Measurements from ENCODE around the gene LMBR1L.

Gene LMBR1L

DNA sequence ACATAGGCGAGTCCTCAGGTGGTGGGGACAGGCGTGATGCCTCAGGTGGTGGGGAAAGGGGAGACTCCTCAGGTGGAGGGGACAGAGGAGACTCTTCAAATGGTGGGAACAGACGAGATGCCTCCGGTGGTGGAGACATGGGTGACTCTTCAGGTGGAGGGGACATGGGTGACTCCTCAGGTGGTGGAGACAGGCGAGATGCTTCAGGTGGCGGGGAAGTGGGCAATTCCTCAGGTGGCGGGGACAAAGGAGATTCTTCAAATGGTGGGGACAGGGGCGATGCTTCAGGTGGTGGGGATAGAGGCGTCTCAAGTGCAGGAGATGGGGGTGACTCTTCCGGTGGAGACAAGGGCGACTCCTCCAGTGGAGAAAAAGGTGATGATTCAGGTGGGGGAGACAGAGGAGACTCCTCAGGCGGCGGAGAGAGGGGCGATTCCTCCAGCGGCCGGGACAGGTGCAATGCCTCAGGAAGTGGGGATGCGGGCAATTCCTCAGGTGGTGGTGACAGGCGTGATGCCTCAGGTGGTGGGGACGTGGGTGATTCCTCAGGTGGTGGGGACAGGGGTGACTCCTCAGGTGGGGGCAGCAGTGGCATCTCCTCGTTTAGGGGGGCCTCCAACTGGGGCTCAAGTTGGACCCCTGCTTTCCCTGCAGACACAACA is 58.7 kb downstream of the LMBR1L start:
- Histone ChIP-seq H3K4me2 (ENCODE audit: low read length) (no peak overlapping the region), H2BK15ac (replicated peaks; ENCODE audit: low read depth) (no peak overlapping the region), H2BK5ac (ENCODE audit: low read length) (no peak overlapping the region), H3K56ac (ENCODE audit: low read length) (no peak overlapping the region), H3K18ac (ENCODE audit: low read length) (no peak overlapping the region), H3K36me3 (ENCODE audit: control insufficient read depth, insufficient read depth, low read length) (peaks cover 40% of the 10 kb centered on the region), H3K23ac (ENCODE audit: low read length) (no peak overlapping the region), H3K79me1 (ENCODE audit: low read length) (peaks cover 33% of the 10 kb centered on the region), H3K27ac (ENCODE audit: low read depth, low read length) (no peak overlapping the region), H4K5ac (ENCODE audit: low read length) (no peak overlapping the region), H3K9ac (ENCODE audit: low read length) (no peak overlapping the region), H2BK120ac (ENCODE audit: low read depth, low read length) (no peak overlapping the region), H3K27me3 (ENCODE audit: insufficient read depth, low read length, poor library complexity) (no peaks in the 10 kb centered on the region), H4K8ac (ENCODE audit: low read depth, low read length) (no peak overlapping the region), H3K4me1 (ENCODE audit: control insufficient read depth, low read depth, low read length) (peaks cover 2% of the 10 kb centered on the region), H2AK5ac (ENCODE audit: low read length) (no peak overlapping the region), H3K4ac (ENCODE audit: low read depth, low read length) (no peak overlapping the region), H3K4me3 (ENCODE audit: low read length) (no peak overlapping the region), H3K79me2 (ENCODE audit: control insufficient read depth, insufficient read depth, low read length) (peaks cover 33% of the 10 kb centered on the region)
- WGBS (ENCODE audit: extremely low coverage, insufficient coverage, low lambda C conversion rate) = no CpG with 5 or more reads among the region's 20 CpGs
- DNase-seq = no peak

DNA sequence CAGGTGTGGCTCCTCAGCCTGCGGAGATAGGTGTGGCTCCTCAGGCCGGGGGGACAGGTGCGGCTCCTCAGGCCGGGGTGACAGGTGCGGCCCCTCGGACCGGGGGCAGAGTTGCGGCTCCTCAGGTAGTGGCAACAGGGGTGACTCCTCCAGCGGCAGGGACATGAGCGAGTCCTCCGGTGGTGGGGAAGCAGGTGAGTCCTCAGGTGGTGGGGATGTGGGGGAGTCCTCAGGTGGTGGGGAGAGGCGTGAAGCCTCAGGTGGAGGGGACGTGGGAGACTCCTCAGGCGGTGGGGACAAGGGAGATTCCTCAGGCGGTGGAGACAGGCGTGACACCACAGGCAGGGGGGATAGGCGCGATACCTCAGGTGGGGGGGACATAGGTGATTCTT is 59.3 kb downstream of the LMBR1L start:
- Histone ChIP-seq H2BK15ac (replicated peaks; ENCODE audit: low read depth) (no peak overlapping the region), H4K5ac (ENCODE audit: low read length) (no peak overlapping the region), H2AK5ac (ENCODE audit: low read length) (no peak overlapping the region), H3K4me1 (ENCODE audit: control insufficient read depth, low read depth, low read length) (no peaks in the 10 kb centered on the region), H3K4me2 (ENCODE audit: low read length) (no peak overlapping the region), H3K36me3 (ENCODE audit: control insufficient read depth, insufficient read depth, low read length) (peaks cover 42% of the 10 kb centered on the region), H3K4ac (ENCODE audit: low read depth, low read length) (no peak overlapping the region), H4K8ac (ENCODE audit: low read depth, low read length) (no peak overlapping the region), H3K18ac (ENCODE audit: low read length) (no peak overlapping the region), H3K4me3 (ENCODE audit: low read length) (no peak overlapping the region), H3K9ac (ENCODE audit: low read length) (no peak overlapping the region), H2BK120ac (ENCODE audit: low read depth, low read length) (no peak overlapping the region), H3K79me2 (ENCODE audit: control insufficient read depth, insufficient read depth, low read length) (peaks cover 28% of the 10 kb centered on the region), H3K23ac (ENCODE audit: low read length) (no peak overlapping the region), H3K79me1 (ENCODE audit: low read length) (peaks cover 30% of the 10 kb centered on the region), H3K27ac (ENCODE audit: low read depth, low read length) (no peak overlapping the region), H3K27me3 (ENCODE audit: insufficient read depth, low read length, poor library complexity) (no peaks in the 10 kb centered on the region), H2BK5ac (ENCODE audit: low read length) (no peak overlapping the region), H3K56ac (ENCODE audit: low read length) (no peak overlapping the region)
- no CpG with 5 or more reads among the region's 18 CpGs for WGBS (ENCODE audit: extremely low coverage, insufficient coverage, low lambda C conversion rate)
- no peak for DNase-seq

DNA sequence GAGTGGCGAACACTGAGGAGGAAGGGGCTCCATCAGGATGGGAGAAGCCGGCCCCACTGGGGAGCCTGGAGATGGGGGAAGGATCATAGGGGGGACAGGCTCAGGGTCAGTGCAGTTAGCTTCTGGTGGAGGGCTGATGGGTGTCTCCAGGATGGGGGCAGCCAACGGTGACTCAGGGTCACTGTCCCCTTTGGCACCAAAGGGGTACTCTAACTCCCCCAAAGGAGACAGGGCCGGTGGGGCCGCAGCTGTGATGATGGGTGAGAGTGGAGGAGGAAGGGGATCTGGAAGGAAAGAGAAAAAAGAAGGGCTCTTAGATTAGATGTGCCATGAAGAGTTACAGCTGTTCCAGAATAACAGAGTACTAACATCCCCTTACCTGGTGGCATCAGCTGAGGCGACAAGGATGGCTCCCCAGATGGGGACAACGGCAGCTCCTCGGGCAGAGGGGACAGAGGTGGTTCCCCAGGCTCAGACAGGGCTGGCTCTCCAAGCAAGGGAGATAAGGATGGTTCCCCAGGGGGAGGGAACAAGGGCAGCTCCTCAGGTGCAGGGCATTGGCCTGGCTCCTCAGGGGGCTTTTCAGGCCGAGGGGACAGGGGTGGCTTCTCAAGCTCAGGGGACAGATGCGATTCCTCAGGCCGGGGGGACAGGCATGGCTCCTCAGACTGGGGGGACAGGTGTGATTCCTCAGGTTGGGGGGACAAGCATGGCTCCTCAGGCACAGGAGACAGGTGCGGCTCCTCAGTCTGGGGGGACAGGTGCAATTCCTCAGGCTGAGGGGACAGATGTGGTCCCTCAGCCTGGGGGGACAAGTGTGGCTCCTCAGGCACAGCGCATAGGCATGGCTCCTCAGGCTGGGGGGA is 59.9 kb downstream of the LMBR1L start:
- peaks cover 47% of the 10 kb centered on the region for H3K36me3 ChIP-seq (ENCODE audit: control insufficient read depth, insufficient read depth, low read length)
- H3K23ac ChIP-seq (ENCODE audit: low read length) = no peak overlapping the region
- no peaks in the 10 kb centered on the region for H3K4me1 ChIP-seq (ENCODE audit: control insufficient read depth, low read depth, low read length)

GRCh38 chr12:49049566-49050224 is 61.0 kb downstream of the LMBR1L start:
- Histone ChIP-seq H2BK5ac (ENCODE audit: low read length) (no peak overlapping the region), H3K4me3 (ENCODE audit: low read length) (no peak overlapping the region), H4K5ac (ENCODE audit: low read length) (no peak overlapping the region), H3K79me1 (ENCODE audit: low read length) (peaks cover 21% of the 10 kb centered on the region), H2AK5ac (ENCODE audit: low read length) (no peak overlapping the region), H3K56ac (ENCODE audit: low read length) (no peak overlapping the region), H3K9ac (ENCODE audit: low read length) (no peak overlapping the region), H2BK15ac (replicated peaks; ENCODE audit: low read depth) (no peak overlapping the region), H3K4me1 (ENCODE audit: control insufficient read depth, low read depth, low read length) (no peaks in the 10 kb centered on the region), H3K27me3 (ENCODE audit: insufficient read depth, low read length, poor library complexity) (no peaks in the 10 kb centered on the region), H3K4ac (ENCODE audit: low read depth, low read length) (no peak overlapping the region), H3K4me2 (ENCODE audit: low read length) (no peak overlapping the region), H3K27ac (ENCODE audit: low read depth, low read length) (no peak overlapping the region), H3K18ac (ENCODE audit: low read length) (no peak overlapping the region), H3K79me2 (ENCODE audit: control insufficient read depth, insufficient read depth, low read length) (peaks cover 11% of the 10 kb centered on the region), H3K36me3 (ENCODE audit: control insufficient read depth, insufficient read depth, low read length) (peaks cover 50% of the 10 kb centered on the region), H3K23ac (ENCODE audit: low read length) (no peak overlapping the region), H4K8ac (ENCODE audit: low read depth, low read length) (no peak overlapping the region), H2BK120ac (ENCODE audit: low read depth, low read length) (no peak overlapping the region)
- DNase-seq = no peak
- WGBS (ENCODE audit: extremely low coverage, insufficient coverage, low lambda C conversion rate) = no CpG with 5 or more reads among the region's 20 CpGs

More for the DNA sequence above, 59.9 kb downstream of the LMBR1L start:
- WGBS (ENCODE audit: extremely low coverage, insufficient coverage, low lambda C conversion rate) = no CpG with 5 or more reads among the region's 13 CpGs
- Histone ChIP-seq H3K56ac (ENCODE audit: low read length) (no peak overlapping the region), H2BK120ac (ENCODE audit: low read depth, low read length) (no peak overlapping the region), H3K27me3 (ENCODE audit: insufficient read depth, low read length, poor library complexity) (no peaks in the 10 kb centered on the region), H3K79me2 (ENCODE audit: control insufficient read depth, insufficient read depth, low read length) (peaks cover 22% of the 10 kb centered on the region), H3K4me2 (ENCODE audit: low read length) (no peak overlapping the region), H3K9ac (ENCODE audit: low read length) (no peak overlapping the region), H3K27ac (ENCODE audit: low read depth, low read length) (no peak overlapping the region), H4K8ac (ENCODE audit: low read depth, low read length) (no peak overlapping the region), H2BK5ac (ENCODE audit: low read length) (no peak overlapping the region), H4K5ac (ENCODE audit: low read length) (no peak overlapping the region), H3K4ac (ENCODE audit: low read depth, low read length) (no peak overlapping the region), H2BK15ac (replicated peaks; ENCODE audit: low read depth) (no peak overlapping the region), H3K4me3 (ENCODE audit: low read length) (no peak overlapping the region), H2AK5ac (ENCODE audit: low read length) (no peak overlapping the region), H3K79me1 (ENCODE audit: low read length) (peaks cover 29% of the 10 kb centered on the region), H3K18ac (ENCODE audit: low read length) (no peak overlapping the region)
- no peak for DNase-seq

DNA sequence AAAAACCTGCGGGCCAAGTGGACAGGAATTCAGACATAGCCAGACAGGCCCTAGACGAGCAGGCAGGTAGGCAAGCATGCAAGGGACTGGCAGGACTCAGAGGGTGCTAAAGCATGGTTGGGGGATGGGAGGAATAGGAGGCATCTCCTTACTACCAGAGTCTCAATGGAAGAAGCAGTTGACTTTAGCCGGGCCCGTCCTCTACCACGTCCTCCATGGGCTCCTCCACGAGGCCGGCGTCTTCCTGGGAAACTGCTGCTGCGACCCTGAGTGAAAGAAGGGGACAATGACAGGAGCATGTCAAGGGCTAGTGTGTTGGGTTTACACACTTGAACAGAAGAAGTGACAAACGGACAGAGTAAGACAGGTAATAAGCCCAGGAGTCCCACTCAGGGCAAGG is 61.7 kb downstream of the LMBR1L start:
- no peak overlapping the region for H3K4ac ChIP-seq (ENCODE audit: low read depth, low read length)
- H3K56ac ChIP-seq (ENCODE audit: low read length) = no peak overlapping the region
- no peak overlapping the region for H2BK5ac ChIP-seq (ENCODE audit: low read length)
- no peak overlapping the region for H2BK120ac ChIP-seq (ENCODE audit: low read depth, low read length)
- no peak overlapping the region for H3K4me2 ChIP-seq (ENCODE audit: low read length)
- H3K36me3 ChIP-seq (ENCODE audit: control insufficient read depth, insufficient read depth, low read length) = peaks cover 53% of the 10 kb centered on the region
- H3K79me2 ChIP-seq (ENCODE audit: control insufficient read depth, insufficient read depth, low read length) = peaks cover 4% of the 10 kb centered on the region
- H3K23ac ChIP-seq (ENCODE audit: low read length) = no peak overlapping the region
- H3K79me1 ChIP-seq (ENCODE audit: low read length) = peaks cover 15% of the 10 kb centered on the region
- no peaks in the 10 kb centered on the region for H3K4me1 ChIP-seq (ENCODE audit: control insufficient read depth, low read depth, low read length)
- no peak overlapping the region for H4K8ac ChIP-seq (ENCODE audit: low read depth, low read length)
- H3K27me3 ChIP-seq (ENCODE audit: insufficient read depth, low read length, poor library complexity) = no peaks in the 10 kb centered on the region
- H3K4me3 ChIP-seq (ENCODE audit: low read length) = no peak overlapping the region
- DNase-seq = no peak
- H2AK5ac ChIP-seq (ENCODE audit: low read length) = no peak overlapping the region
- no CpG with 5 or more reads among the region's 10 CpGs for WGBS (ENCODE audit: extremely low coverage, insufficient coverage, low lambda C conversion rate)
- no peak overlapping the region for H3K18ac ChIP-seq (ENCODE audit: low read length)
- H2BK15ac ChIP-seq (replicated peaks; ENCODE audit: low read depth) = no peak overlapping the region
- no peak overlapping the region for H3K9ac ChIP-seq (ENCODE audit: low read length)
- H3K27ac ChIP-seq (ENCODE audit: low read depth, low read length) = no peak overlapping the region
- H4K5ac ChIP-seq (ENCODE audit: low read length) = no peak overlapping the region

Data from mesendoderm (in vitro differentiated cells).